ENCODE measurements around the gene SDC3.

GRCh38 chr1:30903343-30904034, 5.1 kb downstream of the SDC3 start:
- TF ChIP-seq CTCF (conservative IDR thresholded peaks at IDR 0.05) = no peak
- no peak for TF ChIP-seq ZFX (IDR thresholded peaks at IDR 0.05)
